ENCODE measurements around the gene CNTNAP5.

The CNTNAP5 gene

DNA sequence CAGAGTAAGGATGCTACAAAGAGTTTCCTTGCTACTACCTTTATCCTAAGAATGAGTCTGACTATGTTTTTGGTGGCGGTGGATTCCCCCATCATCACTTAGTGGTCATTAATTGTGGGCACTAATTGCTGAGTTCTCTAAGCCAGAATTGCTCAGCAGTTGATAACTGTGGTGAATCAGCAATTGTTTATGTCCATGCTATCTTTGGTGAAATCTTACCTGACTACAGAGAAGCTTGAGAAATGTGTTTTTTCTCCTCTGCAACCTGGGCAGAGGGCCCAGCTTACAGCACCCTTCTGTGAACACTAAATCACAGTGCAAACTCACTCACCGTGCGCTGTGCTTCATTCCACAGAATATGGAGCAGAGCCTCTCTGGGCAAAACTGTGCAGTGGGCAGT is 683.6 kb downstream of the CNTNAP5 start:
- Histone ChIP-seq H3K18ac (ENCODE audit: low read length) (no peak overlapping the region), H2BK120ac (ENCODE audit: low read depth, low read length) (no peak overlapping the region), H3K27ac (ENCODE audit: low read depth, low read length) (no peak overlapping the region), H3K79me1 (ENCODE audit: low read length) (no peaks in the 10 kb centered on the region), H3K9ac (ENCODE audit: low read length) (no peak overlapping the region), H3K23ac (ENCODE audit: low read length) (no peak overlapping the region), H3K56ac (ENCODE audit: low read length) (no peak overlapping the region), H2AK5ac (ENCODE audit: low read length) (no peak overlapping the region), H3K36me3 (ENCODE audit: control insufficient read depth, insufficient read depth, low read length) (no peaks in the 10 kb centered on the region), H2BK5ac (ENCODE audit: low read length) (no peak overlapping the region), H3K4me3 (ENCODE audit: low read length) (no peak overlapping the region), H4K5ac (ENCODE audit: low read length) (no peak overlapping the region), H4K8ac (ENCODE audit: low read depth, low read length) (no peak overlapping the region), H3K4ac (ENCODE audit: low read depth, low read length) (no peak overlapping the region), H3K27me3 (ENCODE audit: insufficient read depth, low read length, poor library complexity) (no peaks in the 10 kb centered on the region), H3K4me2 (ENCODE audit: low read length) (no peak overlapping the region), H3K4me1 (ENCODE audit: control insufficient read depth, low read depth, low read length) (no peaks in the 10 kb centered on the region), H3K79me2 (ENCODE audit: control insufficient read depth, insufficient read depth, low read length) (no peaks in the 10 kb centered on the region), H2BK15ac (replicated peaks; ENCODE audit: low read depth) (no peak overlapping the region)
- no peak for DNase-seq
- no CpG with 5 or more reads among the region's 3 CpGs for WGBS (ENCODE audit: extremely low coverage, insufficient coverage, low lambda C conversion rate)

GRCh38 chr2:124713969-124714368 is 688.9 kb downstream of the CNTNAP5 start:
- no peak overlapping the region for H3K9ac ChIP-seq (ENCODE audit: low read length)
- H2BK15ac ChIP-seq (replicated peaks; ENCODE audit: low read depth), result no peak overlapping the region
- H3K27ac ChIP-seq (ENCODE audit: low read depth, low read length), result no peak overlapping the region
- no CpG with 5 or more reads among the region's 2 CpGs for whole genome bisulfite sequencing (ENCODE audit: extremely low coverage, insufficient coverage, low lambda C conversion rate)
- H4K5ac ChIP-seq (ENCODE audit: low read length), result no peak overlapping the region
- no peak overlapping the region for H2BK5ac ChIP-seq (ENCODE audit: low read length)
- H3K4me1 ChIP-seq (ENCODE audit: control insufficient read depth, low read depth, low read length), result no peaks in the 10 kb centered on the region
- no peak overlapping the region for H2BK120ac ChIP-seq (ENCODE audit: low read depth, low read length)
- no peak overlapping the region for H3K4ac ChIP-seq (ENCODE audit: low read depth, low read length)
- H3K4me3 ChIP-seq (ENCODE audit: low read length), result no peak overlapping the region
- H3K4me2 ChIP-seq (ENCODE audit: low read length), result no peak overlapping the region
- no peak overlapping the region for H4K8ac ChIP-seq (ENCODE audit: low read depth, low read length)
- no peak overlapping the region for H2AK5ac ChIP-seq (ENCODE audit: low read length)
- DNase-seq, result no peak
- H3K23ac ChIP-seq (ENCODE audit: low read length), result no peak overlapping the region
- H3K79me1 ChIP-seq (ENCODE audit: low read length), result no peaks in the 10 kb centered on the region
- no peaks in the 10 kb centered on the region for H3K79me2 ChIP-seq (ENCODE audit: control insufficient read depth, insufficient read depth, low read length)
- no peak overlapping the region for H3K56ac ChIP-seq (ENCODE audit: low read length)
- H3K27me3 ChIP-seq (ENCODE audit: insufficient read depth, low read length, poor library complexity), result no peaks in the 10 kb centered on the region
- H3K18ac ChIP-seq (ENCODE audit: low read length), result no peak overlapping the region
- no peaks in the 10 kb centered on the region for H3K36me3 ChIP-seq (ENCODE audit: control insufficient read depth, insufficient read depth, low read length)

GRCh38 chr2:124725187-124725586 is 700.1 kb downstream of the CNTNAP5 start:
- Histone ChIP-seq H4K8ac (ENCODE audit: low read depth, low read length) (no peak overlapping the region), H3K23ac (ENCODE audit: low read length) (no peak overlapping the region), H3K4me2 (ENCODE audit: low read length) (no peak overlapping the region), H3K27me3 (ENCODE audit: insufficient read depth, low read length, poor library complexity) (no peaks in the 10 kb centered on the region), H2BK5ac (ENCODE audit: low read length) (no peak overlapping the region), H3K27ac (ENCODE audit: low read depth, low read length) (no peak overlapping the region), H3K4me1 (ENCODE audit: control insufficient read depth, low read depth, low read length) (no peaks in the 10 kb centered on the region), H2BK120ac (ENCODE audit: low read depth, low read length) (no peak overlapping the region), H3K18ac (ENCODE audit: low read length) (no peak overlapping the region), H3K4ac (ENCODE audit: low read depth, low read length) (no peak overlapping the region), H4K5ac (ENCODE audit: low read length) (no peak overlapping the region), H3K56ac (ENCODE audit: low read length) (no peak overlapping the region), H3K79me1 (ENCODE audit: low read length) (no peaks in the 10 kb centered on the region), H2AK5ac (ENCODE audit: low read length) (no peak overlapping the region), H3K36me3 (ENCODE audit: control insufficient read depth, insufficient read depth, low read length) (no peaks in the 10 kb centered on the region), H3K4me3 (ENCODE audit: low read length) (no peak overlapping the region), H3K79me2 (ENCODE audit: control insufficient read depth, insufficient read depth, low read length) (no peaks in the 10 kb centered on the region), H3K9ac (ENCODE audit: low read length) (no peak overlapping the region), H2BK15ac (replicated peaks; ENCODE audit: low read depth) (no peak overlapping the region)
- DNase-seq, result no peak

- H3K23ac ChIP-seq (ENCODE audit: low read length), result no peak overlapping the region
Measured at GRCh38 chr2:124740636-124741035, 715.5 kb downstream of the CNTNAP5 start.

DNA sequence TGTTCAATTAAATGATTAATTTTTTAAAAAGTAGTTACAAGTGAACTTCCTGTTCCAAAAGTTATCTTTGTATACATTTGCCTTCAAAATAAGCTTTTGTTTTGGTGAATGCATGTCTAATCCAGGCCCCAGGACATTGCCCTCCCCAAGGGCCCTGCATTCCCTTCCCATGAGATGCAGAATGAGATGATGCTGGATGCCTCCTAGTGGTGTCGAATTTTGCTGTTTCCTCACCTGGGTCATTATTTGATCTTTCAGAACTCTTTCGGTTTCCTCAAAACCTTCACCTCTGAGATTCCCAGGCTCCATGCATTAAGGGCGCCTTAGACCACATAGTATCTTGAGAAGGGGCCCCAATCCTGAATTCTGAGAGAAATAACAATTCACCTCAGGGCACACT is 728.8 kb downstream of the CNTNAP5 start:
- Histone ChIP-seq H3K79me2 (ENCODE audit: control insufficient read depth, insufficient read depth, low read length) (no peaks in the 10 kb centered on the region), H3K18ac (ENCODE audit: low read length) (no peak overlapping the region), H3K56ac (ENCODE audit: low read length) (no peak overlapping the region), H2AK5ac (ENCODE audit: low read length) (no peak overlapping the region), H3K4me3 (ENCODE audit: low read length) (no peak overlapping the region), H3K36me3 (ENCODE audit: control insufficient read depth, insufficient read depth, low read length) (no peaks in the 10 kb centered on the region), H3K4me2 (ENCODE audit: low read length) (no peak overlapping the region), H4K8ac (ENCODE audit: low read depth, low read length) (no peak overlapping the region), H3K23ac (ENCODE audit: low read length) (no peak overlapping the region), H3K79me1 (ENCODE audit: low read length) (no peaks in the 10 kb centered on the region), H3K27ac (ENCODE audit: low read depth, low read length) (no peak overlapping the region), H3K9ac (ENCODE audit: low read length) (no peak overlapping the region), H2BK5ac (ENCODE audit: low read length) (no peak overlapping the region), H2BK120ac (ENCODE audit: low read depth, low read length) (no peak overlapping the region), H3K4me1 (ENCODE audit: control insufficient read depth, low read depth, low read length) (no peaks in the 10 kb centered on the region), H4K5ac (ENCODE audit: low read length) (no peak overlapping the region), H2BK15ac (replicated peaks; ENCODE audit: low read depth) (no peak overlapping the region), H3K27me3 (ENCODE audit: insufficient read depth, low read length, poor library complexity) (no peaks in the 10 kb centered on the region), H3K4ac (ENCODE audit: low read depth, low read length) (no peak overlapping the region)
- peak; percentile 64 for DNase-seq
- no CpG with 5 or more reads among the region's 3 CpGs for WGBS (ENCODE audit: extremely low coverage, insufficient coverage, low lambda C conversion rate)

More at GRCh38 chr2:124740636-124741035, 715.5 kb downstream of the CNTNAP5 start:
- WGBS (ENCODE audit: extremely low coverage, insufficient coverage, low lambda C conversion rate), result no CpG with 5 or more reads among the region's 2 CpGs
- H3K9ac ChIP-seq (ENCODE audit: low read length), result no peak overlapping the region
- no peak overlapping the region for H2AK5ac ChIP-seq (ENCODE audit: low read length)
- no peaks in the 10 kb centered on the region for H3K27me3 ChIP-seq (ENCODE audit: insufficient read depth, low read length, poor library complexity)
- no peak overlapping the region for H4K5ac ChIP-seq (ENCODE audit: low read length)
- H3K4me3 ChIP-seq (ENCODE audit: low read length), result no peak overlapping the region
- H4K8ac ChIP-seq (ENCODE audit: low read depth, low read length), result no peak overlapping the region
- no peaks in the 10 kb centered on the region for H3K36me3 ChIP-seq (ENCODE audit: control insufficient read depth, insufficient read depth, low read length)
- DNase-seq, result no peak
- no peaks in the 10 kb centered on the region for H3K4me1 ChIP-seq (ENCODE audit: control insufficient read depth, low read depth, low read length)
- H2BK15ac ChIP-seq (replicated peaks; ENCODE audit: low read depth), result no peak overlapping the region
- no peak overlapping the region for H3K56ac ChIP-seq (ENCODE audit: low read length)
- no peak overlapping the region for H2BK5ac ChIP-seq (ENCODE audit: low read length)
- H3K27ac ChIP-seq (ENCODE audit: low read depth, low read length), result no peak overlapping the region
- no peak overlapping the region for H3K18ac ChIP-seq (ENCODE audit: low read length)
- H3K4ac ChIP-seq (ENCODE audit: low read depth, low read length), result no peak overlapping the region
- H3K79me1 ChIP-seq (ENCODE audit: low read length), result no peaks in the 10 kb centered on the region
- no peaks in the 10 kb centered on the region for H3K79me2 ChIP-seq (ENCODE audit: control insufficient read depth, insufficient read depth, low read length)
- no peak overlapping the region for H3K4me2 ChIP-seq (ENCODE audit: low read length)
- H2BK120ac ChIP-seq (ENCODE audit: low read depth, low read length), result no peak overlapping the region

DNA sequence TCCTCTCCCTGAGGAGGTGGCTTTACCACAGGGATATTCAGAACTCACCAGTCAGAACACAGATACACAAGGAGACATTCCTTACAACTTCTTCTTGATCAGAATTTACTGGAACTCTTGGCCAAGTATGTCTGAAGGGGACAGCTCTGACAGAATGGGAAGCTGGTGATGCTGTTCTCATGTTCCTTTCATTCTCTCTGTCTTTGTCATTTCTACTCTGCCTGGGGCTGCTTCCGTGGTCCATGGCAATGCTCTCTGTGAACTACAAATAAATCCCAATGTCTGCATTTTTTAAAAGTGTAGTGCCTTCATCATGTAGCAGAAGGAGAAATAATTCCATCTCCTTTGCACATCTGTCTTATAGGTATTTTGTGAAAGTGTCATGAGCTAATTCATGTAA is 730.3 kb downstream of the CNTNAP5 start:
- H2BK15ac ChIP-seq (replicated peaks; ENCODE audit: low read depth), result no peak overlapping the region
- no peak overlapping the region for H3K4me3 ChIP-seq (ENCODE audit: low read length)
- no peak overlapping the region for H3K4ac ChIP-seq (ENCODE audit: low read depth, low read length)
- no peaks in the 10 kb centered on the region for H3K36me3 ChIP-seq (ENCODE audit: control insufficient read depth, insufficient read depth, low read length)
- H3K79me1 ChIP-seq (ENCODE audit: low read length), result no peaks in the 10 kb centered on the region
- no peak overlapping the region for H2AK5ac ChIP-seq (ENCODE audit: low read length)
- peak; percentile 22 for DNase-seq
- H4K8ac ChIP-seq (ENCODE audit: low read depth, low read length), result no peak overlapping the region
- H4K5ac ChIP-seq (ENCODE audit: low read length), result no peak overlapping the region
- H3K23ac ChIP-seq (ENCODE audit: low read length), result no peak overlapping the region
- no CpG with 5 or more reads among the region's 1 CpG for WGBS (ENCODE audit: extremely low coverage, insufficient coverage, low lambda C conversion rate)
- H2BK120ac ChIP-seq (ENCODE audit: low read depth, low read length), result no peak overlapping the region
- H3K27ac ChIP-seq (ENCODE audit: low read depth, low read length), result no peak overlapping the region
- H3K79me2 ChIP-seq (ENCODE audit: control insufficient read depth, insufficient read depth, low read length), result no peaks in the 10 kb centered on the region
- H3K4me1 ChIP-seq (ENCODE audit: control insufficient read depth, low read depth, low read length), result no peaks in the 10 kb centered on the region
- H3K4me2 ChIP-seq (ENCODE audit: low read length), result no peak overlapping the region
- no peak overlapping the region for H2BK5ac ChIP-seq (ENCODE audit: low read length)
- no peaks in the 10 kb centered on the region for H3K27me3 ChIP-seq (ENCODE audit: insufficient read depth, low read length, poor library complexity)
- H3K18ac ChIP-seq (ENCODE audit: low read length), result no peak overlapping the region
- no peak overlapping the region for H3K56ac ChIP-seq (ENCODE audit: low read length)
- H3K9ac ChIP-seq (ENCODE audit: low read length), result no peak overlapping the region
